Uterus (tissue), 2 donors: ENCODE data around the gene PICALM.

Experiments
- POLR2A ChIP-seq, 2 donors: fragments of 450-650 bp; IDR thresholded peaks; one replicate each; pipeline ENCODE4 v1.6.1; 2016; ENCODE audit warnings: antibody characterized with exemption in 2 of 2, mild to moderate bottlenecking in 1 of 2, moderate library complexity in 1 of 2
- TF ChIP-seq, protein P1 (sequence below), 4 experiments: fragments of 200-600 bp in 2 of 4; fragments of 450-650 bp in 2 of 4; sonication (generic) in 2 of 4; IDR thresholded peaks; one replicate each; pipeline ENCODE4 v1.5.1; 2016 to 2019; ENCODE audit warnings: antibody characterized with exemption in 4 of 4, mild to moderate bottlenecking in 2 of 4, moderate library complexity in 1 of 4

DNA sequence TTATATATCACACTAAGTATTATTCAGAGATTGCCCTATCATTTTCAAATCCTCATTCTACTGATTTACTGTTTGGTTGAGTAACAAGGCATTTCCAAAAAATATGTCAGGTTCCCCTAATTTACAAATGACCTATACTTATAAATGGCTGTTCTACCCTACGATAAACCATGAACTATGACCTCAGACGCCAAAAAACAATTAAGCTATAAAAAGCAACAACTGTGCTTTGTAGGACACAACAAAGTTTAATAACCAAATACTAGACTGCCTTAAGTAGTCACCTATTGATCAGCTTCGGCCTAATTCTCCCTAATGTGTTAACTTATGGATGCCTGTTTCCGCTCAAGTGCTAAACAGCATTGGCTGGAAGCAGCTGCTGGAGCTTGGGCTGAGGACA is 53.2 kb downstream of the PICALM start:
- TF ChIP-seq, protein P1, sequence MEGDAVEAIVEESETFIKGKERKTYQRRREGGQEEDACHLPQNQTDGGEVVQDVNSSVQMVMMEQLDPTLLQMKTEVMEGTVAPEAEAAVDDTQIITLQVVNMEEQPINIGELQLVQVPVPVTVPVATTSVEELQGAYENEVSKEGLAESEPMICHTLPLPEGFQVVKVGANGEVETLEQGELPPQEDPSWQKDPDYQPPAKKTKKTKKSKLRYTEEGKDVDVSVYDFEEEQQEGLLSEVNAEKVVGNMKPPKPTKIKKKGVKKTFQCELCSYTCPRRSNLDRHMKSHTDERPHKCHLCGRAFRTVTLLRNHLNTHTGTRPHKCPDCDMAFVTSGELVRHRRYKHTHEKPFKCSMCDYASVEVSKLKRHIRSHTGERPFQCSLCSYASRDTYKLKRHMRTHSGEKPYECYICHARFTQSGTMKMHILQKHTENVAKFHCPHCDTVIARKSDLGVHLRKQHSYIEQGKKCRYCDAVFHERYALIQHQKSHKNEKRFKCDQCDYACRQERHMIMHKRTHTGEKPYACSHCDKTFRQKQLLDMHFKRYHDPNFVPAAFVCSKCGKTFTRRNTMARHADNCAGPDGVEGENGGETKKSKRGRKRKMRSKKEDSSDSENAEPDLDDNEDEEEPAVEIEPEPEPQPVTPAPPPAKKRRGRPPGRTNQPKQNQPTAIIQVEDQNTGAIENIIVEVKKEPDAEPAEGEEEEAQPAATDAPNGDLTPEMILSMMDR (IDR thresholded peaks at IDR 0.05) = no peak
- TF ChIP-seq POLR2A (IDR thresholded peaks at IDR 0.05) = no peak
